Right renal pelvis (tissue), 4 donors: ENCODE measurements around the gene FMNL1. TPM values are rescaled to one million over a fixed set of nuclear protein-coding genes. Genes with fewer than 3 reads are reported as not detected.
"Not testable (repeated sequence)": the region's sequence is repeated elsewhere in the genome, so short reads cannot be mapped to it uniquely, and the experiment has no call there.

ENCODE experiments used
- DNase-seq, 4 donors: peaks; one replicate each; pipeline ENCODE4 v3.0.0-alpha.2; 2013; ENCODE audit warnings: low read depth in 4 of 4, low spot score in 3 of 4, missing footprints in 1 of 4
- polyA plus RNA-seq, 4 donors: library from polyadenylated mRNA; unstranded; fragments of 120-200 nt; gene quantifications; one replicate each; pipeline ENCODE4 v1.2.1, GENCODE V29; 2013; ENCODE audit not compliant: insufficient read length in 4 of 4

Gene FMNL1, protein sequence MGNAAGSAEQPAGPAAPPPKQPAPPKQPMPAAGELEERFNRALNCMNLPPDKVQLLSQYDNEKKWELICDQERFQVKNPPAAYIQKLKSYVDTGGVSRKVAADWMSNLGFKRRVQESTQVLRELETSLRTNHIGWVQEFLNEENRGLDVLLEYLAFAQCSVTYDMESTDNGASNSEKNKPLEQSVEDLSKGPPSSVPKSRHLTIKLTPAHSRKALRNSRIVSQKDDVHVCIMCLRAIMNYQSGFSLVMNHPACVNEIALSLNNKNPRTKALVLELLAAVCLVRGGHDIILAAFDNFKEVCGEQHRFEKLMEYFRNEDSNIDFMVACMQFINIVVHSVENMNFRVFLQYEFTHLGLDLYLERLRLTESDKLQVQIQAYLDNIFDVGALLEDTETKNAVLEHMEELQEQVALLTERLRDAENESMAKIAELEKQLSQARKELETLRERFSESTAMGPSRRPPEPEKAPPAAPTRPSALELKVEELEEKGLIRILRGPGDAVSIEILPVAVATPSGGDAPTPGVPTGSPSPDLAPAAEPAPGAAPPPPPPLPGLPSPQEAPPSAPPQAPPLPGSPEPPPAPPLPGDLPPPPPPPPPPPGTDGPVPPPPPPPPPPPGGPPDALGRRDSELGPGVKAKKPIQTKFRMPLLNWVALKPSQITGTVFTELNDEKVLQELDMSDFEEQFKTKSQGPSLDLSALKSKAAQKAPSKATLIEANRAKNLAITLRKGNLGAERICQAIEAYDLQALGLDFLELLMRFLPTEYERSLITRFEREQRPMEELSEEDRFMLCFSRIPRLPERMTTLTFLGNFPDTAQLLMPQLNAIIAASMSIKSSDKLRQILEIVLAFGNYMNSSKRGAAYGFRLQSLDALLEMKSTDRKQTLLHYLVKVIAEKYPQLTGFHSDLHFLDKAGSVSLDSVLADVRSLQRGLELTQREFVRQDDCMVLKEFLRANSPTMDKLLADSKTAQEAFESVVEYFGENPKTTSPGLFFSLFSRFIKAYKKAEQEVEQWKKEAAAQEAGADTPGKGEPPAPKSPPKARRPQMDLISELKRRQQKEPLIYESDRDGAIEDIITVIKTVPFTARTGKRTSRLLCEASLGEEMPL
- 1 to 10 TPM; 5.3 to 8.1 (median 5.9) TPM for polyA plus RNA-seq

DNA sequence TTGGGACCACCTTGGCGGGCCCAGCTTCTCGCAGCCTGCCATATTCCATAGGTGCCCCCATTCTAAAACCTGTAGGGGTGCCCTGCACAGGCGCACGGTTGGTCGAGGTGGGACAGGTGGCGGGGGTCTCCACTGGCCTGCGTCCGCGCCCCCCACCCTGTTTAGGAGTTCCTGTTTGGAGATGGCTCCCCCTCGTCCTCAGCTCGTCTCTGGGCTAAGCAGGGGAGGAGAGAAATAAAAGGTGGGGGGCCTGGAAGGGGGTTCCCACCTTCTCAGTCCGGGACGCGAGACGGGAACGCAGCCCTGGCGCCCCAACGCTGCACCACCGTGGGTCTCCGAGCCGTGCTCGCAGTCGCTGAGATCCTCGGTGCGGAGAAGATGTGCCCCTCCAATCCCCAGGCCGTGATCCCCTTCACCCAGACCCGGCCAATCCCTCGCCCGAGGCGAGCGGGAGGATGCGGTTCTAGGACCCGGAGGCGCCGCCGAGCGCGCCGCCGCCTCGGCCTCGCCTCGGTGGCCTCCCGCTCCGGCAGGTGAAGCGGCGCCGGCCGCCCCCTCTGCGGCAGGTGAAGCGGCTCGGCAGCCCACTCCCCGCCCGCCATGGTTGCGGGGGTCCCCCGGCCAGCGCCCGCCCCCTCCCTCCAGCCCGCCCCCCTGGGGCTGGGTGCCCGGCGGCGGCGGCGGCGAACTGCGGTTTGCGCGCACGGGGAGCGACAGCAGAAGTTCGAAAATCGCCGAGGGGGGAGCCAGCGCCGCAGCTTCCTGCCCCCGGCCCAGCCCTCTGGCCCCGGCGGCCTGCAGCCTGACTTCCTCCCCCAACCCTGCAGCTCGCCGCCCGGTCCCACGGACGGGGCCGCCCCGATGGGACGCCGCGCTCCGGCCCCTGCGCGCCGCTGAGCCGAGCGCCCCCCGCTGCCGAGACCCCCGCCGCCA, at the start of gene FMNL1:
TSS of gene FMNL1 (plus strand) at position 805 of the 933 bp plus-strand sequence. CDS start 240 bp downstream, outside the sequence.
- no peak for DNase-seq

DNA sequence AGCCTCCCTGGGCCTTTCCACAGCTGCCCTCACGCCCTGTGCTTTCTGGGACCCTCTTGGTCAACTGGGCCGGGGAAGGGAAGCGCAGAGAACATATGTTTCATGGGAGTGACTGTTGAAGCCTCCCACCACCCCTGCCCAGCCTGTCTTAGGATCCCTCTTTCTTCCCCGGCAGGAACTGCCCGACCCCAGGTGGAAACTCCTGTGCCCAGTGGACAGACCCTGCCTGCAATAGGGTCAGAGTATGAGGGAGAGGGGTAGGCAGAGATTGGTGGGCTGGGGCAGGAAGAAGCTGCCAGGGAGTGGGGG, 49.5 kb upstream of the FMNL1 start:
- DNase-seq: no peak

DNA sequence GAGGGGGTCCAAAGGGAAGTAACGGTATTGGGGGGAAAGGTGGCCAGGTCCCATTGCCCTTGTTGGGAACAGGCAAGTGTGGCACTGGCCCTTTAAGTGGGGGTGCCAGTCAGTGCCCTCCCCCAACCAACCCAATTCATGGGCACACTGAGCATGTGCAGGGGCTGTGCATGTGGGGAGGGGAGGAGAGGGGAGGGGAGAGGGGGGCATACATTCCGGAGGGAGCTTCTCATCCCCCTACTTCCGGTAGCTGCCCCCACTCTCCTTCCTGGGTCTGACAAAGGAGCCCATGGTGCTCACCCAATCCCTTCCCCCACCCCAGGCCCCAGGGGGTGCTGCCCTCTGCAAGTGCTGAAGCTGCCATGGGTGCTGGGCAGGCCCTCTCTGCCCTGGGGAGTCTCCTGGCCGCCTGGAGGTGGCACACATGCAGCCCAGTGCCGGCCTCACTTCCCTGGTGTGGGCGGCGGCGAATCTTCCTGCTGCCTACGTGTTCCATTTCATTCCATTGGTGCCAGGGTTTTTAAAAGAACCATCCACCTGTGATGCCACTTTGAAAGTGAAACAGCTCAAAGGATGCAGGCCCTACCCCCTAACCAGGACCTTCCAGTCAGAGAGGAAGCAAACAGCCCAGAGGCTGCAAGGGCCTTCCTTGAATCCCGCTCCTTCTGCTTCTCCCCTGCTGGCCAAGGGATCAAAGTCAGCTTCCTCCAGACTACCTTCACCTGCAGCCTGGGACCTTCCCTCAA, 49.0 kb upstream of the FMNL1 start:
- peak in 2 of 4 donors; percentile 72 to 77 for DNase-seq

DNA sequence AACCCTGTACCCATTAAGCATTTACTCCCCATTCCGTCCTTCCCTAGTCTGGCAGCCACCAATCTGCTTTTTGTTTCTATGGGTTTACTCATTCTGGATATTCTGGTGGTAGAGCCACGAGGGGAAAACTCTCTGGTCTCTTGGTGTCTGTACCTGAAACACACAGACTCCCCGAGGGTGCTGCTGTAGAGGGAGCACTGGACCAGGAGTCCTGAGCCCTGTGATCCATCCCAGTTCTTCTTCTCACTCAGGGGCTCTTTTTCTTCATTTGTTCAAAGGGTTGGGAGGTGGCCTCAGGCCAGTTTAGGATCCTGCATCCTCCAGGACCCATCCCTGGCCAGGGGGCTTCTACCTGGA, 45.9 kb upstream of the FMNL1 start:
- no peak for DNase-seq

DNA sequence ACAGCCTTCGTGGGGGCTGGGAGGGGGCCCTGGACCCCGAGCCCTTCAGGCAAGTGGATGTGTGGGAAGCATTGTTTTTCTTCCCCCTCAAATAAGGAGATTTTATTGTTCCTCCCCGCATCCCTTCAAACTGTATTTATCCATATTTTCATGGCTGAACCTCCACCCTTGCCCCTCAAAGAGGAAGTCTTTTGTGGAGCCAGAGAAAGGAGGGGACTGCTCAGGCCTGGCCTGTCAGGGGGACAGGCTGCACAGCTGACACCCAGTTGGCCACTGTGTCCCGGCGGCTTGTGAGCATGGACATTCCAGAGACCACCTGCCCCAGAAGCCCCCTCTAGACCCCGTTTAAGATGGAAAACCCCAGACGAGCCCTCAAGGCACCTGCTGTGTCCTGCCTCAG, 44.1 kb upstream of the FMNL1 start:
- DNase-seq: no peak

DNA sequence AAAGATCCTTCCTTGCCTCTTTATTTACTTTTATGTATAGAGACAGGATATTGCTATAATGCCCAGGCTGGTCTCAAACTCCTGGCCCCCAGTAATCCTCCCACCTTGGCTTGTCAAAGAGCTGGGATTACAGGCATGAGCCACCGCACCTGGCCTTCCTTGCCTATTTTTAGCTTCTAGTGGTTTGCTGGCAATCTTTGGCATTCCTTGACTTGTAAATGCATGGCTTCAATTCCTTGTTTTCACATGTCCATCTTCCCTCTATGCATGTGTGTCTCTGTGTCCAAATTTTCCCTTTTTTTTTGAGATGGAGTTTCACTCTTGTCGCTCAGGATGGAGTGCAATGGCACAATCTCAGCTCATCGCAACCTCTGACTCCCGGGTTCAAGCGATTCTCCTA, 37.5 kb upstream of the FMNL1 start:
- DNase-seq: no peak

DNA sequence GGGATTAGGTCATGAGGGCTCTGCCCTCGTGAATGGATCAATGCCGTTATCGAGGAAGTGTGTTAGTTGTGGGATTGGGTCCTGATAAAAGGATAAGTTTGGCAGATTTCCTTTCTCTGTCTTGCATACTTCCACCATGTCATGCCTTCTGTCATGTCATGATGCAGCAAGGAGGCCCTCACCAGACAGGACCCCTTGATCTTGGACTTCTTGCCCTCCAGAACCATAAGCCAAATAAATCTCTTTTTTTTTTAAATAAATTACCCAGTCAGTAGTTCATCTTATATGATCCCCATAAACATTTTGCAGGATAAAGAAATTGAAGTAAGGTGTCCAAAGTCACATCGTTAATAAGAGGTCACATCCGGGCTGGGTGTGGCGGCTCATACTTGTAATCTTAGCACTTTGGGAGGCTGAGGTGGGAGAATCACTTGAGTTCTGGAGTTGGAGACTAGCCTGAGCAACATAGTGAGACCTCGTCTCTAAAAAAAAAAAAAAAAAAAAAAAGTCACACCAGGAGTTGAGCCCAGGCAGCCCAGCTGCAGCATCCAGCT, 34.8 kb upstream of the FMNL1 start:
- no peak for DNase-seq

DNA sequence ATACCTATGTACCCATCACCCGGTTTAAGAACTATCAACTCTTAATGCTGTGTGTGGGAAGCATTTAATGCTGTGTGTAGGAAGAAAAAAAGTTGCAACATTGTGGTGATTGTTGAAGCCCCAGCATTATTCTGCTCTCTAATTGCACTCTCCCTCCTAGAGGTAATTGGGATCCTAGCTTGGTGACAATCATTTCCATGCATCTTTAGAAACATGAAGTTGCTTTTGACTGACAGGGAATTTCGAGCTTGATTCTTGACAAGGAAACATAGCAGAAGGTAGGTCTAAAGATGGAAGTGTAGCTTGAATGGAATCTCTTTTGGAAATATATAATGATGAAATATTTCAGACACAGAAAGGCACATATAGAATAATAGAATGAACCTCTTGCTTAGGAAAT, 32.7 kb upstream of the FMNL1 start:
- DNase-seq: no peak

DNA sequence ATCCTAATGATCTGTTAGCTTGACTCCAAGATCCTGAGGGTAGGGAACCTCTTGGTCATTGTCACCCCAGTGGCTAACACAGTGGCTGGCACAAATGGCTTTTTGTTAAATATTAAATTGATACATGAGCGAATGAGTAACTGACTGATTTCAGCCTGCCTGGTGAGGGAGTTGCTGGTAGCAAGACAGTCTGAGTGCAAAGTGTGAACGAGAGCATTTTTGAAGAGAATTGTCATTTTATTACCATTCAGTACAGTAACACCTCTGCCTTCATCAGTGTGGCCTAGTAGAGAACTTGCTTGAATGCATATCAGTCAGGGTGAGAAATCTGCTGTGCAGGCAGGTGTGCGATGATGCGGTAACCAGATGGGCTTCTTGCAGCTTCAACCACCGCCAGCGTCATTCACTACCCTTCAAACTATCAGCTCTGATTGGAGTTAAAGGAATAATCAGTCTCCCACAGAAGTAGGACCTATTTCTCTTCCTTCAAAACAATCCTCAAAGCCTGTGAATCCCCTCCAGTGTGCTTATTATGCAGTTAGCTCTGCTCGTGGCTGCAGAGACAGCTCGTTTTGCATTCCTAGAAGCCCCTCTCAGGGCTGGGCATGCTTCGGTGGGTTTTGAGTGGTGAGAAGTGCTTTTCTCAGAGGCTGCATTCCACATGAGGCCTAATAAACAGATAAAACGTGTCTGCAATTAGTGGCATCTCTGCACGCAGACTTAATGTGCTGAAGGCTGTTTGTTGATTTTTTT, 31.0 kb upstream of the FMNL1 start:
- DNase-seq: no peak

DNA sequence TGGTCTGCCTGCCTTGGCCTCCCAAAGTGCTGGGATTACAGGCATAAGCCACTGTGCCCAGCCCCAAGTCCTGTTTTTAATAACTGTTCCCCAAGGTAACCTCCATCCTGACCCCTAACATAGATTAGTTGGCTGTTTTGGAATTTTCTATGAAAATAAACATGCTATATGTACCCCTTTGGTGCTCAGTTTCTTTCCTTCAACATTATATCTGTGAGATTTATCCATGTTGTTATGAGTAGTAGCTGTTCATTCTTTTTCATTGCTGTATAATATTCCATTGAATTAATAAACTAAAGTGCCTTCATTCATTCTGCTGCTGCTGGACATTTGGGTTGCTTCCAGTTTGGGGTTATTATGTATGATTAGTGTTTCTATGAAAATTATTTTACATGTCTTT, 26.3 kb upstream of the FMNL1 start:
- no peak for DNase-seq

DNA sequence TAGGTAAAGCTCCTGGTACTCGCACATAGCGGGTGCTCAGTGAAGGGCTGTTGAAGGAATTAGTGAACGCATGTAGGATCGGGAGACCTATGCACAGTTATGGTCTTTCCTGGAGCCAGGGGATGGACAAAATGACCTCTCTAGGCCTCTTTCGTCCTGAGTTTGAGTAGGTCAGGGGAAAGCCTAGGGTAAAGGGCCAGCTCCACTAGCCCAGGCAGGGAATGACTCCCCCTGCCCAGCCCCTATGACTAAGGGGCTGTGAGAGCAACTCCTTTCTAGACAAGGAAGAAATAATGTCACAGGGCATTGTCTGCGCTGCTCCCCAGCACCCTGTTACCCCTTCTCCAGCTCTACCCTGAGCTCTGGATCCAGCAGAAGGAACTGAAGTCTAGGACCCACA, 24.6 kb upstream of the FMNL1 start:
- no peak for DNase-seq

DNA sequence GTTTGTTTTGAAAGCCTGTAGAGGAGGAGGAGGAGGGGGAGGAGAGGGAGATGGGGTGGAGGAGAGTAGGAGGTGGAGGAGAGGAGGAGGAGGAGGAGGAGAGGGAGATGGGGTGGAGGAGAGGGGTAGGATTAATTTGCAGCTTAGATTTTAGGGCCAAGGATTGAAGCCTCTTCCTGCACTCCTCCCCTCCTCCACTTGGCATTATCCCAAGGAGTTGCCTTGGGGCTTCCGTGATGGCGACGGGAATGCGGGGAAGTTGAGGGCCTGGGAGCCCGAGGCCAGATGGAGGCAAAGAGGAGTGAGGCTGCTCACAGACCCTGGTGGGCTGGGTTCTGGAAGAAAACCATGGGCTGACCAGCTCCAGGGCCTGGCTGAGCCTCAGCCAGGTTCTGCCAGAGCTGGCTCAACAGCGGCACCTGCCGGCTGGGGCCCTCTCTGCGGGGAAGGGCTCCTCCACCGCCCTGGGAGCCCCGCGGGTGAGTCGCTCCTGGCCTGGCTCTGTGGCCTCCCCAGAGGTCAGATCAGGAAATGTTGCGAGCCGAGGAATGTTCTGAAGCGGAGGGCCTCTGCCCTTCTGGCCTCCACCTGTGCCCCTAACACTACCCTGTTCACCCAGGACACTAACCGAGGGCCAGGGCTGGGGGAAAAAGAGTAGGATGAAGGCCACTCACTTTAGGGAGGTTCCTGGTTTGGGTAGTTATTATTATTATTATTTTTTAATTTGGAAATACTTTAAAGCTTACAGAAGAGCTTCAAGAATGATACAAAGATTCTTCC, 23.9 kb upstream of the FMNL1 start:
- DNase-seq: peak; percentile 73 to 79 (median 77)

DNA sequence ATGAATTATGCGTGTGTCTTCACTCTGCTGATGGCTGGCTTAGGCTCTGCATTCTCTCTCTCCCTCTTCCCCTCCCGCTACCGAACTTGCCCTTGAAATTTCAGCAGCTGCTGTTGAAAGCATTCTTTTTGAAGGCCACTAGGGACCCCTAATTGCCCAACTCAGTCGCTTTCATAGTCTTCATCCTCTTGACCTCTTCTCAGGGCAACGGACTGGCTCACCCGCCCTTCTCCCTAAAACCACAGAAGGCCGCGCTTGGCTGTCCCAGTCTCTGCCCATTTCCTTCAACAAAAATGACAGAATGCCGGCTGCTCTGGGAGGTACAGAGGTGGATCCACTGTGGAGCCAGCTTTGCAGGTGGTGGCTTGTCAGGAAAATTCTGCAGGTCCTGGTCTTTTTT, 21.0 kb upstream of the FMNL1 start:
- DNase-seq: no peak

DNA sequence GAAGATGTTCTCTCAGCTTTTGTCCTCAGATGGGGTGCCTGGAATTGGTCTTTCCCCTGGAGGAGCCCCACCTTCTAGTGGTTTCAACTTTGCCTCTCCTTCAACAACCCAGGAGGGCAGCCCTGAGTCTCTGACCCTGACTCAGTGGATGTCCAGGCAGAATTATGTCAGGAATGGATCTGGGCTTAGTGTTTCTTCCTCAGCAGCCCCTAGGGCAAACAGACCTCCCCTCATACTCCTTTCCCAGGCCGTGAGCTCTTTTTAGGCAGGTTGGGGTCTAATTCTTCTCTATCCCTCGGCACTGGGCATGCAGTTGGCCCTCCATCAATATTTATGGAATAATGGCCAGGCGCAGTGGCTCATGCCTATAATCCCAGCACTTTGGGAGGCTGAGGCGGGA, 20.2 kb upstream of the FMNL1 start:
- no peak for DNase-seq

DNA sequence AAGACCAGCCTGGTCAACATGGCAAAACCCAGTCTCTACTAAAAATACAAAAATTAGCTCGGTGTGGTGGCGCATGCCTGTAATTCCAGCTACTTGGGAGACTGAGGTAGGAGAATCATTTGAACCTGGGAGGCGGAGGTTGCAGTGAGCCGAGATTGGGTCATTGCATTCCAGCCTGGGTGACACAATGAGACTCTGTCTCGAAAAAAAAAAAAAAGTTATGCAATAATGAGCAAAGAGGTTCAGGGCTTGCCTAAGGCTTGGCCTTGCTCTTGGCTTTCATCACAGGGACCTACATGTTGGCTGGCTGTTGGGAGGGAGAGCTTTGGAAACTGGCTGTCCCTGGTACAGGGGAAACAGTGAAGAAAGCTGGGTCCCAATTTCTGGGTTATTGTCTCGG, 19.8 kb upstream of the FMNL1 start:
- DNase-seq: not testable (repeated sequence)

DNA sequence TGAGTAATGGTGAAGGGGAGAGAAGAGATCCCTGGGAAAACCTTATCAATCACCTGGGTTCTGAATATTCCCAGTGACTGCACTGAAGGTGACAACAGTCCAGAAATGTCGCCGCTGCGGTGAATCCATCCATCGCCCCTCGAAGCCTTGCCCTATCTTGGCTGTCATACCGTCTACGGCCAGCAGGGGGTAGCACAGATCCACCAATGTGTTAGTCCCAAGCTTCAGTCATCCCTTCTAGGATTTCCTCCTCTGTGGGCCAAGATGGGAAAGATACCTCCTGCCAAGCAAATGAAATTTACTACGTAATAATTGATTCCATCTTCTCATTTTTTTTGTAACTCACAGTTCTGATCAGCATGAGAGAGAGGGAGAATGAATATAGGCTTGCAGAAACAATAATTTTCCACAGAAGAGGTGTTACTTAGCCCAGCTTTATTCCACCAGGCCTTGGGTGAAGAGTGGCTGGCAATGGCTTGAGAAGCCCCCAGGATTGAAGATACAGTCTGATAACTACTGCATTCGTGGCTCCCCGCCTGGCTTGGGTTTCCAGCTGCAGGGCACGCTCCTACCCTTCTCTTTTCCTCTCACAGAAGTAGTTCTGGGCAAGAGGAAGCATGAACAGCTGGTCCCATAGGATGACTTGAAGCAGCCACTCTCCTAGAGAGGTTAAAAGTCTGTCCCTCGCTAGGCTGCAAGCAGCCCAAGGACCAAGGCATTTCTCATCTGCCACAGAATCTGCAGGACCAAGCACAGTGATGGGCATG, 2.6 kb upstream of the FMNL1 start:
- DNase-seq: peak; percentile 72 to 81 (median 78)

DNA sequence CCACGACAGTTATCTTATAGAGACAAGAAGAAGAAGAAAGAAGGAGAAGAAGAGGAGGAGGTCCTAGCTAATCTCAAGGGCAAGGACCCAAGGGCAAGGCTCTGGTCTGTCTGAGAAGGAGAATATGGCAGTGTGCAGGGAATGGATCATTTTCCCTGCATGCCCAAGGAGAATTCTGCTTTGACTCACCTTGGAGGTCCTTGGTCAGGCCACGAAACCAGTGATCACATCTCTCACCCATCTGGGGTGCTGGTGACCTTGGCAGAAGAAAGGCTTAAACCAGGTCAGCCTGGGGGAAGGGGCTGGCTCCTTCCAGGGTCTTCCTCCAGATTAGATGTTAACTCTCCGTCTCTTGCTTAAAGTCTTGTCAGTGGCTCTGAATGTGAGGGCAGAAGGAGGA, 1.6 kb upstream of the FMNL1 start:
- DNase-seq: no peak
